Upper lobe of left lung (tissue), 4 donors: ENCODE results near the gene ZBTB47.

Source experiments
- EP300 ChIP-seq, 4 donors: sonication (generic); formaldehyde crosslinking; IDR thresholded peaks; one replicate each; pipeline ENCODE4 v1.5.1; 2017; ENCODE audit warnings: antibody characterized with exemption in 4 of 4, control low read depth in 2 of 4
- POLR2A ChIP-seq, 4 donors: fragments of 450-650 bp; IDR thresholded peaks; one replicate each; pipeline ENCODE4 v1.5.1; 2016 to 2017; ENCODE audit warnings: antibody characterized with exemption in 4 of 4, mild to moderate bottlenecking in 2 of 4
- POLR2AphosphoS5 ChIP-seq, 2 donors: sonication (generic); formaldehyde crosslinking; IDR thresholded peaks; one replicate each; pipeline ENCODE4 v1.5.1; 2017; ENCODE audit warnings: antibody characterized with exemption in 2 of 2
- TF ChIP-seq, protein P1 (sequence below), 6 experiments: fragments of 450-650 bp in 4 of 6; fragments of 200-600 bp in 2 of 6; sonication (generic) in 2 of 6; IDR thresholded peaks; one replicate each; pipeline ENCODE4 v1.5.1; 2016 to 2019; ENCODE audit warnings: antibody characterized with exemption in 6 of 6

- TF ChIP-seq EP300 (IDR thresholded peaks at IDR 0.05) (no peak), POLR2A (IDR thresholded peaks at IDR 0.05) (no peak), POLR2AphosphoS5 (IDR thresholded peaks at IDR 0.05) (no peak)
- TF ChIP-seq, protein P1, sequence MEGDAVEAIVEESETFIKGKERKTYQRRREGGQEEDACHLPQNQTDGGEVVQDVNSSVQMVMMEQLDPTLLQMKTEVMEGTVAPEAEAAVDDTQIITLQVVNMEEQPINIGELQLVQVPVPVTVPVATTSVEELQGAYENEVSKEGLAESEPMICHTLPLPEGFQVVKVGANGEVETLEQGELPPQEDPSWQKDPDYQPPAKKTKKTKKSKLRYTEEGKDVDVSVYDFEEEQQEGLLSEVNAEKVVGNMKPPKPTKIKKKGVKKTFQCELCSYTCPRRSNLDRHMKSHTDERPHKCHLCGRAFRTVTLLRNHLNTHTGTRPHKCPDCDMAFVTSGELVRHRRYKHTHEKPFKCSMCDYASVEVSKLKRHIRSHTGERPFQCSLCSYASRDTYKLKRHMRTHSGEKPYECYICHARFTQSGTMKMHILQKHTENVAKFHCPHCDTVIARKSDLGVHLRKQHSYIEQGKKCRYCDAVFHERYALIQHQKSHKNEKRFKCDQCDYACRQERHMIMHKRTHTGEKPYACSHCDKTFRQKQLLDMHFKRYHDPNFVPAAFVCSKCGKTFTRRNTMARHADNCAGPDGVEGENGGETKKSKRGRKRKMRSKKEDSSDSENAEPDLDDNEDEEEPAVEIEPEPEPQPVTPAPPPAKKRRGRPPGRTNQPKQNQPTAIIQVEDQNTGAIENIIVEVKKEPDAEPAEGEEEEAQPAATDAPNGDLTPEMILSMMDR (IDR thresholded peaks at IDR 0.05) = no peak
These were observed 38.5 kb downstream of the ZBTB47 start for GRCh38 chr3:42691816-42692666.
